Measurements from ENCODE around the gene CEND1.

The CEND1 gene

DNA sequence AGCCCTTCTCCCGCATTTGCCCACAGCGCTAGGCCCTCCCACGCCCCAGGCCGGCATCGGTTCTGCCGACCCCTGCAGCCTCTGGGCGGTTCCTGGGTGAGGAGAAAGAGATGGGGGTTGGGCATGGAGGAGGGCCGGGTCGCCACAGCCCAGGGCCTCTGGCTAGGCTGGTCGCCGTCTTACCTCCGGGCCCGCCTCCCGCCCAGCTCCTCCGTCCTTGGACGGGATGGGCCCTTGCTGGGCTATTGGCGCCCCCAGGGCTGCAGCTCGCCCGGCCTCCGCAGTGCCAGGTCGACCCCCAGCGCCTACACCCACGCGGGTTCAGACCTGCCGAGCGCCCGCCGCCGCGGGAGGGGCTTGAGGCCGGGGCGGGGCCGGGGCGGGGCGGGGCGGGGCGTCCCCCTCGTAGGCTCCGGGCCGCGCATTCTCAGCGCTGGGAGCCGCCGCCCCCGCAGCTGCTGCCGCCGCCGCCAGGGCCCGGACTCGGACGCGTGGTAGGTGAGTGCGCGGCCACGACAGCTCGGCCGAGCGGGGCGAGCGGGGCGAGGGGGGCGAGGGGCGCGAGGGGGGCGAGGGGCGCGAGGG, 42.7 kb upstream of the CEND1 start, which contains the start of gene CD151:
Gene CD151 (plus strand): TSS at position 424 of the 585 bp plus-strand sequence. CDS start 3,118 bp downstream, outside the sequence.
- peak within 1 kb of the TSS; percentile 65 for H3K4me3 ChIP-seq (ENCODE audit: low read depth, low read length)
- H3K9me3 ChIP-seq (ENCODE audit: control insufficient read depth, insufficient read depth, low read length), result no peaks in the 10 kb centered on the region
- H3K4me1 ChIP-seq (ENCODE audit: control insufficient read depth, insufficient read depth, low read length), result peaks cover 3% of the 10 kb centered on the region
- no peak within 1 kb of the TSS for H3K9ac ChIP-seq (ENCODE audit: low read depth, low read length)
- H3K36me3 ChIP-seq (ENCODE audit: control insufficient read depth, insufficient read depth, low read length), result peaks cover 10% of the 10 kb centered on the region
- peaks cover 27% of the 10 kb centered on the region for H3K27me3 ChIP-seq (ENCODE audit: control insufficient read depth, insufficient read depth, low read length)

DNA sequence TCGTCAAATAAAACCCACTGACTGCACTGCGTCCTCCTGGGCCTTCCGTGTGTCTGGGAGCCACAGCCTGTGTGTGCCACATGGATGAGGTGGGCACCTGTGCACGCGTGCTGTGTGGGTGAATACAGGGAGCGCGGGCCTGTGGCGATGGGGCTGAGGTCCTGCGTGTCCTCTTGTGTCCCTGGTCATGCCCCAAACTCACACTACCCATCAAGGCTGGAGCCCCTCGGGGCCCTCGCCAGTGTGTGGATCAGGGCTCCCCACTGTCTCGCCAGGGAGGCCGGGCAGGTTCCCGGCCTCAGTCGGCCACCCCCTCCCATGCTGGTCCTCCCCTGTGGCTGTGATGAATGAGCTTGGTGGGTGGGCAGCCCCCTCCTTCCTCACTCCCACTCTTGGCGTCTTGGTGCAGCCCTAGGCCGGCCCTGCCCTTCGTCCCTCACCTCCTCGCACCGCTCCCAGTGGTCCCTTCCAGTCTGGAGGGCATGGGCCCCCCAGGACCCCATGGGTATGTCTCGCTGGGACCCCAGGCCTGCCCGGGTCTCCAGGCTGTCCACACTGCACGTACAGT, 42.2 kb upstream of the CEND1 start:
- H3K9me3 ChIP-seq (ENCODE audit: control insufficient read depth, insufficient read depth, low read length), result no peaks in the 10 kb centered on the region
- peak overlapping the region; percentile 55 for H3K4me3 ChIP-seq (ENCODE audit: low read depth, low read length)
- peaks cover 3% of the 10 kb centered on the region for H3K4me1 ChIP-seq (ENCODE audit: control insufficient read depth, insufficient read depth, low read length)
- no peak overlapping the region for H3K9ac ChIP-seq (ENCODE audit: low read depth, low read length)
- H3K36me3 ChIP-seq (ENCODE audit: control insufficient read depth, insufficient read depth, low read length), result peaks cover 4% of the 10 kb centered on the region
- peaks cover 27% of the 10 kb centered on the region for H3K27me3 ChIP-seq (ENCODE audit: control insufficient read depth, insufficient read depth, low read length)

DNA sequence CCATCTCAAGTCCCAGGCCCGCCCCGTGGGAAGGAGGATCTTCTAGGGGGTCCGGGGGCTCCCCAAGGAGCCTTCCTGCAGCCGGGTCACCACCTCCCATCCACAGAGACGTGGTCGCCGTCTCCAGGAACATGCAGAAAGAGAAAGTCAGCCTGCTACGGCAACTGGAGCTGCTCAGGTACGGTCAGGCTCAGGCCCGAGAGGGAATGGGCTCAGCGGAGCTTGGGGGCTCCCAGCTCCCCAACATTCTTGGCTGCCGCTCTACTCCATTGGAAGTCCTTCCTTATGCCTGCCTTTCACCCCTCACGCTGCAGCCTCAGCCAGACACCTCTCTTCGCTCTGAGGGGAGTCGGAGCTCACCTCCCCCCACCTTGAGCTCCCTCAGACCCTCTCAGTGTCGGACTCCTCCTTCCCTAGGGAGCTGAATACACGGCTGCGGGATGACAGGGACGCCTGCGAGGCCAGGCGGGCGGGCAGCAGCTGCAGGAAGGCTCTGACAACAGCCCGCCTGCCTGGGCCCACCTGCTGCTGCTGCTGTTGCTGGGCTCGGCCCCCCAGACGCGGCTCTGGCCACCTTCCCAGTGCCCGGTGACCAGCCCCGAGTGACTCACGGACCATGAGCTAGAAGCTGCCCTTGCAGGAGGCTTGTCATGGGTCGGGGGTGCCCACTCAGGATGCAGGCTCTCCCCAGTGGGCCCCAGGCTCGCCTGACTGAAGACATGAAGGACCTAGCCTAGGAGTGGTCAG, 41.4 kb upstream of the CEND1 start:
- H3K9me3 ChIP-seq (ENCODE audit: control insufficient read depth, insufficient read depth, low read length), result no peaks in the 10 kb centered on the region
- peaks cover 3% of the 10 kb centered on the region for H3K4me1 ChIP-seq (ENCODE audit: control insufficient read depth, insufficient read depth, low read length)
- H3K4me3 ChIP-seq (ENCODE audit: low read depth, low read length), result peak overlapping the region; percentile 68
- H3K36me3 ChIP-seq (ENCODE audit: control insufficient read depth, insufficient read depth, low read length), result no peaks in the 10 kb centered on the region
- peaks cover 27% of the 10 kb centered on the region for H3K27me3 ChIP-seq (ENCODE audit: control insufficient read depth, insufficient read depth, low read length)
- H3K9ac ChIP-seq (ENCODE audit: low read depth, low read length), result no peak overlapping the region

DNA sequence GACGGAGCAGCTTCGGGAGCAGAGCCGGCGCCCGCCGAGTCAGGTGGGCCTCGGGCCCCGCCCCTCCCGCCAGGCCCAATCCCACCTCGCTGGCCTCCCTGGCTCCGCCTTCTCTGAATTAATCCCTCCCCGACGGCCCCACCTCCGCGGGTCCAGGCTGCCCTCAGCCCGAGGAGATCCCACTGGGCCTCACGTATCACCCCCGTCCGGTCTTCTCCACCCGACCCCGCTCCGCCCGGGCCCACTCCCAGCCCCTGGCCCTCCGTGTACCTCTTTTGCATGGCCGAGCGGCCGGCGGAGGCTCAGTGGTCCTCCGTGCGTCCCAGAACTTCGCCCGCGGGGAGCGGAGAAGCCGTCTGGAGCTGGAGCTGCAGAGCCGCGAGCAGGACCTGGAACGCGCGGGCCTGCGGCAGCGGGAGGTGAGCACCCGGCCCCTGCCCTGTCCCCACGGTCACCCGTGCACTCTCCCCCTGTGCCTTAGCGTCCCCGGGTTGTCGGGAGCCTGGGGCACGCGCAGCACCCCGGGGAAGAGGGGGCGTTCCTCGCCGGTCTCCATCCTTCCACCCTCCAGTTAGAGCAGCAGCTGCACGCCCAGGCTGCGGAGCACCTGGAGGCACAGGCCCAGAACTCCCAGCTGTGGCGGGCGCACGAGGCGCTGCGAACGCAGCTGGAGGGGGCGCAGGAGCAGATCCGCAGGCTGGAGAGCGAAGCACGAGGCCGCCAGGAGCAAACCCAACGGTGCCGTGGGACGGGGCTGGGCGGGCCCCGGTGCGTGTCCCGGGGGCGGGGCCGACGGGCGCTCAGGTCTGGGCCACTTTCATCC, 40.6 kb upstream of the CEND1 start:
- Histone ChIP-seq H3K36me3 (ENCODE audit: control insufficient read depth, insufficient read depth, low read length) (no peaks in the 10 kb centered on the region), H3K9ac (ENCODE audit: low read depth, low read length) (no peak overlapping the region), H3K27me3 (ENCODE audit: control insufficient read depth, insufficient read depth, low read length) (peaks cover 27% of the 10 kb centered on the region), H3K4me1 (ENCODE audit: control insufficient read depth, insufficient read depth, low read length) (peaks cover 3% of the 10 kb centered on the region), H3K4me3 (ENCODE audit: low read depth, low read length) (peak overlapping the region; percentile 68), H3K9me3 (ENCODE audit: control insufficient read depth, insufficient read depth, low read length) (no peaks in the 10 kb centered on the region)

DNA sequence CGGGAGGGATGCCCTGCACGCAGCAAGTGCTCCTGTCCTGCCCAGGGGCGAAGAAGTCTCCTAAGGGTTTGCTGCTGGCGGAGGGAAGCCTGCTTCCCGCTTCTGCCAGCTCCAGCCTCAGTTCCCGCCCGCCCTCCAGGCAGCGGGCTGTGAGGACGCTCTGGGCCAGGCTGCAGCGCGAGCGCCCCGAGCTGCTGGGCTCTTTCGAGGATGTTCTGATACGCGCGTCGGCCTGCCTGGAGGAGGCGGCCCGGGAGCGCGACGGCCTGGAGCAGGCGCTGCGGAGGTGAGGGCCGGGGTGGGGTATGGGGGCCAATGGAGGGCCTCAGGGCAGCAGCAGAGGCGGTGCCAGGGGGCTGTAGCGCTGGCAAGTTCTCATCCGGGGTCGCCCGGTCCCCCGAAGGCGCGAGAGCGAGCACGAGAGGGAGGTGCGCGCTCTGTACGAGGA, 40.0 kb upstream of the CEND1 start:
- peak overlapping the region; percentile 68 for H3K4me3 ChIP-seq (ENCODE audit: low read depth, low read length)
- H3K27me3 ChIP-seq (ENCODE audit: control insufficient read depth, insufficient read depth, low read length), result peaks cover 27% of the 10 kb centered on the region
- peak overlapping the region; percentile 12 for H3K9ac ChIP-seq (ENCODE audit: low read depth, low read length)
- no peaks in the 10 kb centered on the region for H3K9me3 ChIP-seq (ENCODE audit: control insufficient read depth, insufficient read depth, low read length)
- peaks cover 3% of the 10 kb centered on the region for H3K4me1 ChIP-seq (ENCODE audit: control insufficient read depth, insufficient read depth, low read length)
- H3K36me3 ChIP-seq (ENCODE audit: control insufficient read depth, insufficient read depth, low read length), result peaks cover 2% of the 10 kb centered on the region

DNA sequence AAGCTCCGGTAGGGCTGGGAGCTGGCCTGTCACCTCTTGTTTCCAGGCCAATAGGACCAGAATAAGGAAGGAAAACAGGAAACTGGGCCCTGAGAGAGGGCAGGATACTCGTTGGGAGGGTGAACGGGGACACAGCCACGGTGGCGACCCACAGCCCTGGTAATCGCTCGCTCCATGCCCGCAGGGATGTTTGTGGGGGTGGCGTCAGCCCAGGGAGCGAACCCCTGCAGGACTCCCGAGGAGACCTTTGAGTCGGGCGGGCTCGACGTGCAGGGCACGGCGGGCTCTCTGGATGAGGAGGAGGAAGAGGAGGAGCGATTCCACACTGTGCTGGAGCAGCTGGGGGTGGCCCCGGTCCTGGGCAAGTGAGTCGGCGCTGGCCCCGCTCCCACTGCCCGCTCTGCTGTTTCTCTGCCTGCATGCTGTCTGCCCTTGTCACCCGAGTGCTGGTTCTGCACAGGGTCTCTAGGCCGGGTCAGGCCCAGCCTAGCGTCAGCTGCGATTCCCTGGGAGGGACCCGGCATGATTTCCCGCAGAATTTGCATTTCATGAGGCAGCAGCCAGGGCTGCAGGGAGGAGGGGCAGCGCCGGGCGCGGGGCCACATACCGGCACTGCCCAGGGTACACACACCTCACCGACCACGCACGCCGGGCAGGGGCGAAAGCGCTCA, 39.4 kb upstream of the CEND1 start:
- Histone ChIP-seq H3K27me3 (ENCODE audit: control insufficient read depth, insufficient read depth, low read length) (peaks cover 27% of the 10 kb centered on the region), H3K9ac (ENCODE audit: low read depth, low read length) (peak overlapping the region; percentile 12), H3K4me1 (ENCODE audit: control insufficient read depth, insufficient read depth, low read length) (peaks cover 3% of the 10 kb centered on the region), H3K9me3 (ENCODE audit: control insufficient read depth, insufficient read depth, low read length) (no peaks in the 10 kb centered on the region), H3K4me3 (ENCODE audit: low read depth, low read length) (peak overlapping the region; percentile 68), H3K36me3 (ENCODE audit: control insufficient read depth, insufficient read depth, low read length) (peaks cover 8% of the 10 kb centered on the region)

DNA sequence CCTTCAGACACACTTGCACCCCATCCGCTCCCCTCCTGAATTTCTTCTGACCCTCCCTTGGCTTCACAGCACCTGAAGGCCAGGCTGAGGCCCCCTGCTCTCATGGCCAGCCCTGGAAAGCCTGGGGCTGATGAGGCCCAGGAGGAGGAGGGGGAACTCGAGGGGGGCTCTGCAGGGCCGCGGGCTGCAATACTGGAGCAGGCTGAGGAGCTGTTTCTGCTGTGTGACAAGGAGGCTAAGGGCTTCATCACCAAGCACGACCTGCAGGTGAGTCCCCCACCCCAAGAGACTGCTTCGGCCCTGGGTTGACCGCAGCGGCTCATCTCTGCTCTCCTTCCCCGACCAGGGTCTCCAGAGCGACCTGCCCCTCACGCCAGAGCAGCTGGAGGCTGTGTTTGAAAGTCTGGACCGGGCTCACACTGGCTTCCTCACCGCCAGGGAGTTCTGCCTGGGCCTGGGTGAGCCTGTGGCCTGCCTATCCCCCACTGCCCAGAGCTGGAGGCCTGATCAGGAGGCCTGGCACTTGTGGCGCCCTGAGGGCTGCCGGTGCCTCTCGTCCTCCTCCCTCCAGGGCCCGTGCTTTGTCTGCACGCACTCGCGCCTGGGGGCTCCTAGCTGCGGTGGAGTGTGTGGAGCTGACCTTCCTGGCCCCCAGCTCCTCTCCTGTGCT, 38.8 kb upstream of the CEND1 start:
- H3K9me3 ChIP-seq (ENCODE audit: control insufficient read depth, insufficient read depth, low read length), result no peaks in the 10 kb centered on the region
- H3K27me3 ChIP-seq (ENCODE audit: control insufficient read depth, insufficient read depth, low read length), result peaks cover 27% of the 10 kb centered on the region
- peak overlapping the region; percentile 68 for H3K4me3 ChIP-seq (ENCODE audit: low read depth, low read length)
- H3K9ac ChIP-seq (ENCODE audit: low read depth, low read length), result no peak overlapping the region
- peaks cover 13% of the 10 kb centered on the region for H3K36me3 ChIP-seq (ENCODE audit: control insufficient read depth, insufficient read depth, low read length)
- peaks cover 3% of the 10 kb centered on the region for H3K4me1 ChIP-seq (ENCODE audit: control insufficient read depth, insufficient read depth, low read length)

DNA sequence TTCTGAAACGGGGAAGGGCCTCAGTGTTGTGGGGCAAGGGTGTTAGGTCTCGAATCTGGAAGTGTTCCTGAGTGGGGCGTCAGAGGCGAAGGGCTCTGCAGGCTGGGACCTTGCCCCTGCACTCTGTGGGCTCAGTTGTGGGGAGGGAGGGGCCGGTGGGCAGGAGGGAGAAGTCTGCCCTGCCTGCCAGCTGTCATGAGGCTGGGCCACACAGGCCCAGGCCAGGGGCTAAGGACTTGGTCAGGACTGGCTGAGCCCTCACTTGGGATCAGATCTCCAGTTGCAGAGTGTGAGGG, 38.0 kb upstream of the CEND1 start, which contains the start of gene CRACR2B:
Gene CRACR2B (plus strand): TSS at position 23 of the 296 bp plus-strand sequence. CDS start 689 bp downstream, outside the sequence.
- Histone ChIP-seq H3K9ac (ENCODE audit: low read depth, low read length) (peak within 1 kb of the TSS; percentile 24), H3K4me3 (ENCODE audit: low read depth, low read length) (peak within 1 kb of the TSS; percentile 68), H3K36me3 (ENCODE audit: control insufficient read depth, insufficient read depth, low read length) (peaks cover 13% of the 10 kb centered on the region), H3K9me3 (ENCODE audit: control insufficient read depth, insufficient read depth, low read length) (no peaks in the 10 kb centered on the region), H3K4me1 (ENCODE audit: control insufficient read depth, insufficient read depth, low read length) (peaks cover 3% of the 10 kb centered on the region), H3K27me3 (ENCODE audit: control insufficient read depth, insufficient read depth, low read length) (peaks cover 27% of the 10 kb centered on the region)

DNA sequence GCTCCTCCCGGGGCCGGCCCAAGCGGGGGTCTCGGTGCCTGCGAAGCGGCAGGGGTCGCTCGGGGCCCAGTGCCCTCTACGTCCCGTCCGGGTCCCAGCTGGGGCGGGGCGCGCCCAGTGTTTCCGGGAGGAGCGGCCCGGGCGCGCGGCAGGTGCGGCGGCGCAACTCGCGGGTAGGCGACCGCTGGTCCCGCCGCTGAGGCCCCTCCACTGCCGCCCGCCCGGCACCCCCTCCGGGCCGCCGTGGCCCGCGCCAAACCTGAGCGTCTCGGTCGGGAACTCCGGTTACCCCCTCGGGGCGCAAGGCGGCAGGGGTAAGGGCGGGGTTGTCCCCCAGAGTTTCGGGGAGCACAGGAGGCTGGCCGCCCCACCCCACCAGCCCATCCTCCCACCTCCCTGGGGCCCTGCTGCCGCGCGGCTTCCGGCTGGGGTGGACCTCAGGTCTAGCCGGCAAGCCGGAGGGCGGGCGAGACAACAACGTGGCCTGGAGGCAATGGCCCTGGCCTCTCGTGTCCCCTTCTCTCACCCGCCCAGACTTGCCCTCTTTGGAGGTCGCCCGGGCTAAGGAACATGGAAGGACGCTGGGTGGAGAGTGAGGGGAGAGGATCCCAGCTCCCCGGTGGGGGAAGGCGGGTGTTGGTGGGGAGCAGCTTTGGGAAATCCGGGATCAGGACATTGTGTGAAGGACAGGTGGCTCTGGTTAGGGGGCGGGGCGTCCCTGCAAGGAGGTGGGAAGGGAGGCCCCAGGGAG, 37.4 kb upstream of the CEND1 start:
- Histone ChIP-seq H3K4me3 (ENCODE audit: low read depth, low read length) (peak overlapping the region; percentile 61), H3K27me3 (ENCODE audit: control insufficient read depth, insufficient read depth, low read length) (peaks cover 27% of the 10 kb centered on the region), H3K4me1 (ENCODE audit: control insufficient read depth, insufficient read depth, low read length) (peaks cover 3% of the 10 kb centered on the region), H3K9me3 (ENCODE audit: control insufficient read depth, insufficient read depth, low read length) (no peaks in the 10 kb centered on the region), H3K9ac (ENCODE audit: low read depth, low read length) (peak overlapping the region; percentile 24), H3K36me3 (ENCODE audit: control insufficient read depth, insufficient read depth, low read length) (peaks cover 16% of the 10 kb centered on the region)

DNA sequence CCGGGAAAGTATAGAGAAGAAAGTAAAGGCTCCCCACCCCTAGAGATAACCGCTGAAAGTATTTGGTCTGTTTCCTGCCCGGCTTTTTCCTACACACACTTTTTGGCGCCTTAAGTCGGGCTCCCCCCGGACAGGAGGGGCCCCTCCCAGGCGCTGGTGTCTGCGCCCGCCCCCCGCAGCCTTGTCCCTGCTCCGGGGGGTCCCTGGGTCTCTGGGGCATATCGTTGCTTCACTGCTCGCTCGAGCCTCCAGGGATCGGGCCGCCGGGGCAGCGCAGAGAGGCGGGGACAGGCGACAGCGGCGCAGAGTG, 36.9 kb upstream of the CEND1 start:
- H3K4me1 ChIP-seq (ENCODE audit: control insufficient read depth, insufficient read depth, low read length), result peaks cover 3% of the 10 kb centered on the region
- H3K4me3 ChIP-seq (ENCODE audit: low read depth, low read length), result peak overlapping the region; percentile 61
- no peak overlapping the region for H3K9ac ChIP-seq (ENCODE audit: low read depth, low read length)
- peaks cover 22% of the 10 kb centered on the region for H3K27me3 ChIP-seq (ENCODE audit: control insufficient read depth, insufficient read depth, low read length)
- H3K36me3 ChIP-seq (ENCODE audit: control insufficient read depth, insufficient read depth, low read length), result peaks cover 16% of the 10 kb centered on the region
- no peaks in the 10 kb centered on the region for H3K9me3 ChIP-seq (ENCODE audit: control insufficient read depth, insufficient read depth, low read length)
